Mammary epithelial cell (primary cell): Measurements from ENCODE around the gene RPE65.

Experiments used
- EZH2 ChIP-seq: IDR thresholded peaks from 2 replicates; pipeline ENCODE4 v1.6.1; 2012; ENCODE audit warnings: low read length, inconsistent platforms, borderline replicate concordance
- TF ChIP-seq, protein P1 (sequence below), 2 donors: IDR thresholded peaks in 1 of 2; conservative IDR thresholded peaks in 1 of 2; 2 replicates each; pipeline ENCODE4 v1.5.1; 2011 to 2012; ENCODE audit warnings: inconsistent platforms in 2 of 2, low read length in 2 of 2, mild to moderate bottlenecking in 2 of 2, control low read depth in 1 of 2, low read depth in 1 of 2; ENCODE audit not compliant: insufficient read depth in 1 of 2; ENCODE audit errors: extremely low read depth in 1 of 2

DNA sequence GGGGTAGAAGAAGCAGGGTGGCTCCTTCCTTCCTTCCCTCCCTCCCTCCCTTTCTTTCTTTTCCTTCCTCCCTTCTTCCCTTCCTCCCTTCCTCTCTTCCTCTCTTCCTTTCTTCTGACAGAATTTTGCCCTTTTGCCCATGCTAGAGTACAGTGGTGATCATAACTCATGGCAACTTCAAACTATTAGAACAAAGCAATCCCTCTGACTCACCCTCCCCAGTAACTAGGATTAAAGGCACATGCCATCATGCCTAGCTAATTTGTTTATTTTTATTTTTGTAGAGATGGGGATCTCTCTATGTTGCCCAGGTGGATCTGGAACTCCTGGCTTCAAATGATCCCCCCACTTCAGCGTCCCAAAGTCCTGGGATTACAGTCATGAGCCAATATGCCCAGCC lies 10.0 kb upstream of the RPE65 start:
- TF ChIP-seq, protein P1, sequence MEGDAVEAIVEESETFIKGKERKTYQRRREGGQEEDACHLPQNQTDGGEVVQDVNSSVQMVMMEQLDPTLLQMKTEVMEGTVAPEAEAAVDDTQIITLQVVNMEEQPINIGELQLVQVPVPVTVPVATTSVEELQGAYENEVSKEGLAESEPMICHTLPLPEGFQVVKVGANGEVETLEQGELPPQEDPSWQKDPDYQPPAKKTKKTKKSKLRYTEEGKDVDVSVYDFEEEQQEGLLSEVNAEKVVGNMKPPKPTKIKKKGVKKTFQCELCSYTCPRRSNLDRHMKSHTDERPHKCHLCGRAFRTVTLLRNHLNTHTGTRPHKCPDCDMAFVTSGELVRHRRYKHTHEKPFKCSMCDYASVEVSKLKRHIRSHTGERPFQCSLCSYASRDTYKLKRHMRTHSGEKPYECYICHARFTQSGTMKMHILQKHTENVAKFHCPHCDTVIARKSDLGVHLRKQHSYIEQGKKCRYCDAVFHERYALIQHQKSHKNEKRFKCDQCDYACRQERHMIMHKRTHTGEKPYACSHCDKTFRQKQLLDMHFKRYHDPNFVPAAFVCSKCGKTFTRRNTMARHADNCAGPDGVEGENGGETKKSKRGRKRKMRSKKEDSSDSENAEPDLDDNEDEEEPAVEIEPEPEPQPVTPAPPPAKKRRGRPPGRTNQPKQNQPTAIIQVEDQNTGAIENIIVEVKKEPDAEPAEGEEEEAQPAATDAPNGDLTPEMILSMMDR (conservative IDR thresholded peaks at IDR 0.05 in 1 of 2, IDR thresholded peaks at IDR 0.05 in 1 of 2; ENCODE audit: extremely low read depth in 1 of 2, insufficient read depth in 1 of 2, low read depth in 1 of 2, low read length in 2 of 2) = no peak
- no peak for TF ChIP-seq EZH2
